D341Med (cell line): ENCODE measurements around the gene YWHAQ.

Source experiments
- DNase-seq: peaks from one replicate; pipeline ENCODE4 v3.0.0; 2012; ENCODE audit warnings: low spot score

YWHAQ gene

DNA sequence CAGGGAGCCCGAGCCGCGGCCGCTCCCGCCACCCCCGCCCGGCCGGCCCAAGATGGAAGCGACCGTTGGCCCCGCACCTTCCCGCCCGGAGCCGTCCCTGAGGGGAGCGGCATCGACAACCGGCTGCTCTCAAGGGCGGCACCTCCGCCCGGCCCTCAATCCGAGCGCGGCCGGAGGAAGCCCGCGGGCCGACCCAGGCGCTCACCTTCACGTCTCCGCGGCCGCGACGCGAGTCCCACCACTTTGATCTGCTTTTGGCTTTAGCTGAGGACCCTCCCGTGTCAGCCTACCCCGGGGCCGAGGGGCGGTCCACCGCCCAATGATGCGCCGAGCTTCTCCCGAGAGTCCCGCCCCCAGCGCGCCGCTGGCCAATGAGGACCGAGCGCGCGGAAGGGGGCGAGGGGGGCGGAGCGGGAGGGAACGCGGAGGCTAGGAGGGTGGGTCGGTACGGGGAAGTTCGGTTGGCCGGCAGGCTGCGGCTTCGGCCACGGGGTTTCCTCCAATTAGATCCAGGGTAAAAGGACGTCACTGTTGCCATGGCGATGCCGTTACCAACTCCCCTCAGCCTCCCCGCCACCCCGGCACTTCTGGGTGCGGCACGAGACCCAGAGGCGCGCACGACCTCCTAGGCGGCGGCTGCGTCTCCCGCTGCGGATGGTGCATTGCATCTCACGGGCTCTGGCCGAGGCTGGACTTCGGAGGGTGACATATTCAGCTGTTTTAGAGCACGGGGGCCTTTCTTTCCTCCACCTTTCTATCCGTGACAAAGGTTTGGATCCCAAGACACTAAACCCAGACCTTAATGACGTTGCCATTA lies at the start of gene YWHAQ:
YWHAQ (minus strand) TSS at position 262 of the 817 bp plus-strand sequence. CDS start 545 bp downstream, outside the sequence.
- peak; percentile 97 for DNase-seq

DNA sequence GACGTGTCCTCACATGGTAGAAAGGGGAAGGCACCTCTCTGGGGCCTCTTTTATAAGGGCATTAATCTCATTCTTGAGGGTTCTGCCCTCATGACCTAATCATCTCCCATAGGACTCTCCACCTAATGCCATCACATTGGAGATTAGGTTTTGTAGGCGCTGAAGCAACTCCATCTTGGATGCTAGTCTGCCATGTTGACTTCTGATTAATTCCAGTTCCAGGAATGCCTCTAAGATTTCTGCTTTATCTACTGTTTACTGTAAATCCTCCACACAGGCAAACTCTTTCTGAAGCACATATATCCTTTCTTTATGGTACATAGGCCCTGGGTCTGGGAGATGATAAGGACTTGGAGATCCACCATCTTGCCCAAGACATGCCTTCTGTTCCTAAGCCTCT lies 49.3 kb upstream of the YWHAQ start:
- DNase-seq = no peak

- DNase-seq = no peak
Measured at GRCh38 chr2:9679218-9679617, 48.4 kb upstream of the YWHAQ start.

DNA sequence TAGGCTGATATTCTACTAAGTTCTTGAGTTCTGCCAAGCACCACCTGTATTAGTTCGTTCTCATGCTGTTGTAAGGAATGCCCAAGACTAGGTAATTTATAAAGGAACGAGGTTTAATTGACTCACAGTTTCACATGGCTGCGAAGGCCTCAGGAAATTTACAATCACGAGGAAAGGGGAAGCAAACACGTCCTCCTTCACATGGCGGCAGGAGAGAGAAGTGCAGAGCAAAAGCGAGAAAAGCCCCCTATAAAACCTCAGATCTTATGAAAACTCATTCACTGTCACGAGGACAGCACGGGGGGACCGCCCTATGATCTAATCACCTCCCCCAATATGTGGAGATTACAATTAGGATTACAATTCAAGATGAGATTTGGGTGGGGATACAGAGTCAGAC lies 47.7 kb upstream of the YWHAQ start:
- no peak for DNase-seq

- DNase-seq = no peak
Measured at GRCh38 chr2:9675415-9676351, 44.9 kb upstream of the YWHAQ start.

GRCh38 chr2:9674891-9675414 lies 44.2 kb upstream of the YWHAQ start:
- DNase-seq = no peak

GRCh38 chr2:9673914-9674481 lies 43.2 kb upstream of the YWHAQ start:
- no peak for DNase-seq

DNA sequence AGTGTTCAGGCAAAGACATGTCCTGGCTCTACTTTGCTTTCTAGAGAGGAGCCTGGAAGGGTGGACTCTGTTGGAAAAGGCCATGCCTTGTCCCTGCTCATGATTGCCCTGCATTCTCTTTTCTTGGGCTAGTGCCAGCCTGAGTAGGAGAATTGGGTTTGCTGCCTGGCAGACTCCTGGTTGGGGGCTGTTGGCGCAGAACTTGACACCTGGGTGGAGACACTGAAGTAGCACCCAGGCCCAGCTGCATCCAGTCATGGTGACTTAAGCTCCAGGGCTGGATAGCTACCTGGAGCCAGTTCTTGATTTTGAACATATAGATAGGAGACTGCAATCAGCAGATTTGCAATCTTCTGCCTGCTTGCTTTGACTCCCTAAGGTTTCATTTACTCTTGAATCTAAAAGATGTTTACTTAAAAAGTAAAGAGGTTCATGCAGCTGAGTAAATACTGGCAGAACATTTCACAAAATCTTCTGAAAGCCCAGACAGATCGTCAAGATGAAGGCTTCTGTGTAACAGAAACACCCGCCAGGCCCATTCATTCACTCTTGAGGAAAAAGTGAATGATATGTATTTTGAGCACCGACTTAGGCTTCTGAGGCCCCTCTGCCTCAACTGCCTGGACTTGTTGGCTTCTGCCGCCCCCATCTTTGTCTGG lies 38.0 kb upstream of the YWHAQ start:
- DNase-seq = peak; percentile 46

DNA sequence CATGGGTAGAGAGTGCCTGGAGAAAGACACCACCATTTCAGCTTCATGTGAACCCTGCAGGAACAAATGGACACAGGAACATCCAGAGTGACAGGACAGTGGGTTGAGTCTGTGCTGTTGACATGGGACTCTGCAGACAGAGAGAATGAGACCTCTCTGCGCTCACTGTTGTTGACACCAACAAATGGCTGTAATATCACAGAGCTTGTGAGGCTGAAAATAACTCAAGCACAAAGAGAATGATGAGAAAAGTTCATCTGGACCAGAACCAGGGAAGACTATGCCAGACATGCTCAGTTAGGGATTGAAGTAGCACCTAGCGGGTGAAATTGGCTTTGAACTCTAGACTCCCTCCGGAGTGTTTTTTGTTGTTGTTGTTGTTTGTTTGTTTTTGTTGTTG lies 37.0 kb upstream of the YWHAQ start:
- DNase-seq = no peak

GRCh38 chr2:9666306-9666705 lies 35.5 kb upstream of the YWHAQ start:
- DNase-seq = no peak

DNA sequence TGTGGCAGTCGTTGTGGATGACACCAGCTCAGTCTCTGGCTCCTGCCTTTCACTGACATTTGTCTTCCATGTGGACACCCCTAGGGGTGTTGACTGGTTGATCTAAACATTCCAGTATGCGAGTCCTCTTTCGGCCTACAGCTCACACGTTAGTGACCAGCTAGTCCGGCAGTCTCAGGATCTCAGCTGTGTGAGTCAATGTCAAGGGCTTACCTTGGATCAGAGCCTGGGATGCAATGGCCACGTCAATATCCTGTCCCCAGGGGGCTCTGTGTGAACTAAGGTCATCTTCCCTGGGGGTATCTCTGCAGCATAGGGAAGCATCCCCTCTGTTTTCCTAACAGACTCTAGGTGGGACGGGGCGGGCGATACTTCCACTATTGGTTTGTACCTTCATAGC lies 35.1 kb upstream of the YWHAQ start:
- no peak for DNase-seq

DNA sequence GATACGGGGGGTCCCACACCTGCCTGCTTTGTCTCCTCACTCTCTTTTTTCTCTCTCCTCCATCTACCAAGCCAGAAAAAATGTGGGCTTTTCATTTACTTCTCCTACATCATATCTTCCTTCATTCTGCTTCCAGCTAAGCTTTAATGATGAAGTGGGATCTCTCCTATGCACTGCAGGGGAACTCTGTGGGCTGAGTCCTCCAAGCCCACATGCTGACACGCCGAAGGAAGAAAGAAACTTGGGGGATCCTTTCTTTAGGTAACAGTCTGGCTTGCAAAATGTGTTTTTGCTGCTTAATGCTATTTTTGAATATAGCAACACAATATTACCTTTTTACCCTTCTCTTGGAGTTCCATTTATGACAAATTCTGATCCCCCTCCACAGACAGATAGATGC lies 33.6 kb upstream of the YWHAQ start:
- DNase-seq = no peak

- DNase-seq = no peak
Measured at GRCh38 chr2:9663008-9663879, 32.4 kb upstream of the YWHAQ start.

DNA sequence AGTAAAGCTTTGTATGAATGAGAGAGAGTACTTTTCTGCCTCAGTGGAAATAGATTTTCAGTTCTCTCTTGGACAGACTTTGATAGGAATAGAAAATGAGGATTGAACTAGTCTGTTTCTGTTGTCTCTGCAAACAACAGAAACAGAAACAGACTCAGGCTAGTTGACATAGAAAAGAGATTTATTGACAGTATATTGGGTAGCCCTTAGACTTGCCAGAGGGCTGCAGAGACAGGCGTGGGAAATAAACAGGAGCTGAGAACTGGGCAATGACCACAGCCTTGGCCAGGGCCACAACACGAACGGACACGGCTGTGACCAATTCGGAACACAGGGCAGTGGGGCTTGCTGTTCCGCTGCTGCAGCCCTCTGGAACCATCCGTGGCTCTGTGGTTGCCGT lies 30.5 kb upstream of the YWHAQ start:
- no peak for DNase-seq

DNA sequence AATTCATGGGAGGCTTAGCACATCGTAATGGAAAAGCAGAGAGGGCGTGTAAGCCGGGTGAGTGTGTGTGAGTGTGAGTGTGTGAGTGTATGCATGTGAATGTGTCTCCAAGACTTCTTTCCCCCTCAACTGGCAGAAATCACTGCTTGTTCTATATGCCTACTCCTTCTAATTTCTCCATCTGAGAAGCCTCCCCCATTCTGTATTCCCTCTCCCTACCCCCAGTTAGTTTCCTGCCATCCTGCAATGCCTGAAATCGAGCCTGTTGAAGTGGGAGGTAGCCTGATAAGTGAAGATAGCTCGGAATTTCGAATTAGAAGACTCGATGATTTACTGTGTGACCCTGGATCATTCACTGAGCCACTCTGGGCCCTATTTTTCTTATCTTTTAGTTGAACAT lies 30.0 kb upstream of the YWHAQ start:
- no peak for DNase-seq

DNA sequence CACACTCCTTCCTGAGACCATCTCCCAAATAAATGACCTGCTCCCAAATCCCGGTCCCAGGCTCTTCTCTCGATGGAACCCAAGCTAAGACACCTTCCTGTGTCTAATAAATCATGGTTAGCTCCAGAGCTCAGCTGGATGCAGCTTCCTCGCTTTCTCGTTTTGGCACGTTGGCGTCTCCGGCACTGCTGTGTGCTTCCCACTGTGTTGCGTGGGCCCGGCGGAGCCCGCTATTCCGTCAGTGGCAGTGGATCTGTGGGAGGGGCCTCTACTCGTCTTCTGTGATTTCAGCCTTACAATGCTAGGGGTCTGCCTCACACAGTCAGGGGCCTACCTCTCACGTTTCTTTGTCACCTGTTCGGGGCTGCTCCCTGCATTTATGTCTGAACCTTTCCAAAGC lies 29.4 kb upstream of the YWHAQ start:
- no peak for DNase-seq

DNA sequence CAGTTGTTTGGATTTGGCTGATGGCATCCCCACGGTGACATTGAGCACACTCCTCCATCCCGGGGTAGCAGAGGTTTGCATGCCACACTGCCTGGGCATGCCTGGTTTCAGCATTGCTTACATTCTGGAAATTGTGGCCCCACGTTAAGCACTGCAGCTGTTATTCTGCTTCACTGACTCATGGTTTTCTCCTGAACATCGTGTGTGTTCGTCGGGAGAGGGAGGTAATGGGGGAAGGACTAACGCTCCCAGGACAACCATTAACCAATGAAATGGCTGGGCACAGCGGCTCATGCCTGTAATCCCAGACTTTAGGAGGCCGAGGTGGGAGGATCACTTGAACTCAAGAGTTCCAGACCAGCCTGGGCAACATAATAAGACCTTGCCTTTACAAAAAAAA lies 28.2 kb upstream of the YWHAQ start:
- DNase-seq = no peak

GRCh38 chr2:9657731-9658130 lies 26.9 kb upstream of the YWHAQ start:
- DNase-seq = no peak

DNA sequence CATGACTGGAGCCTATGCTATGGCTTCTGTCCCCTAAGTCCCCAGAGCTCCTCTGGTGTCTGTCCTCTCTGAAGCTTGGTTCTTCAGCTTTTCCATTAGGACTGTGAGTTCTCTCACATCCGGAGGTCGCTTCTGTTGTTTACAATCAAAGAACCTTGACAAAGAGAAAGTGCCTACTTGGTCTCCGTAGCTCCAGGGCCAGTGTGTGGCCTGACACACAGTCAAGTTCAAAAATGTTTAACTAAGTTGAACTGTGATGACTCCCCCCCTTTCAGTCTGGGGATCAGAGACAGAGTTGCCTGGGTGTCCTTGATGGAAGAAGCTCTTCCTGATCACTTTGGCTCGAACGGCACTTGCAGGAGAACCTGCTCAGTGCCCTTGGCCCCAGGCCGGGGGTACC lies 26.3 kb upstream of the YWHAQ start:
- DNase-seq = no peak

DNA sequence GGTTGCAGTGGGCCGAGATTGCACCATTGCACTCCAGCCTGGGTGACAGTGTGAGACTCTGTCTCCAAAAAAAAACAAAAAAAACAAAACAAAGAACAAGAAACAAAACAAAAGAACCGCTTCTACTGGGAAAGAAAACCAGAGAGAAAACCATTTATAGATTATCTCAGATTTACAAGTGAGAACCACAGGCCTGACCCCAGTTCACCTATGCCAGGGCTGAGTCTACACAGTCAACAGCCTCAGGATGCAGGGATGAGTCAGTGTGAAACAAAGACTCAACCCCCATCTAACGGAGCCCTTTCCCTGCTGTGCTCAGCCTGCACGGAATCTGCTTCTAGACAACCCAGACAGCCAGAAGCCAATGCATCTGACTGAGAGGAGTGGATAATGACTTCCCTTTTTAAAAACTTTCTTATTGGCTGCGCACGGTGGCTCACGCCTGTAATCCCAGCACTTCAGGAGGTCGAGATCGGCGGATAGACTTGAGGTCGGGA lies 25.5 kb upstream of the YWHAQ start:
- DNase-seq = no peak
